Smooth muscle cell of the brain vasculature (primary cell): ENCODE measurements around the gene PLCL1.
"Not testable (repeated sequence)": the region's sequence is repeated elsewhere in the genome, so short reads cannot be mapped to it uniquely, and the experiment has no call there.

Experiments used
- DNase-seq: peaks from one replicate; pipeline ENCODE4 v3.0.0-alpha.2; 2012; ENCODE audit warnings: low read depth, low spot score

The PLCL1 gene

GRCh38 chr2:197997083-197997541, 192.7 kb downstream of the PLCL1 start:
- no peak for DNase-seq

- no peak for DNase-seq
These were observed 194.3 kb downstream of the PLCL1 start for GRCh38 chr2:197998702-197999101.

- no peak for DNase-seq
These were observed 196.0 kb downstream of the PLCL1 start for GRCh38 chr2:198000417-198000816.

GRCh38 chr2:198004173-198004572, 199.8 kb downstream of the PLCL1 start:
- DNase-seq: no peak

GRCh38 chr2:198004921-198005829, 200.8 kb downstream of the PLCL1 start:
- no peak for DNase-seq

- no peak for DNase-seq
These were observed 202.3 kb downstream of the PLCL1 start for GRCh38 chr2:198006733-198007132.

- DNase-seq: no peak
These were observed 203.8 kb downstream of the PLCL1 start for GRCh38 chr2:198008230-198008629.

- DNase-seq: no peak
These were observed 207.6 kb downstream of the PLCL1 start for GRCh38 chr2:198012025-198012424.

- no peak for DNase-seq
These were observed 211.8 kb downstream of the PLCL1 start for GRCh38 chr2:198016243-198016642.

GRCh38 chr2:198017068-198017467, 212.7 kb downstream of the PLCL1 start:
- no peak for DNase-seq

GRCh38 chr2:198028955-198029354, 224.6 kb downstream of the PLCL1 start:
- DNase-seq: no peak

GRCh38 chr2:198029576-198029975, 225.2 kb downstream of the PLCL1 start:
- DNase-seq: not testable (repeated sequence)

GRCh38 chr2:198033626-198034025, 229.2 kb downstream of the PLCL1 start:
- DNase-seq: no peak

GRCh38 chr2:198036029-198036879, 231.9 kb downstream of the PLCL1 start:
- no peak for DNase-seq

- no peak for DNase-seq
These were observed 236.4 kb downstream of the PLCL1 start for GRCh38 chr2:198040835-198041234.

- no peak for DNase-seq
These were observed 237.8 kb downstream of the PLCL1 start for GRCh38 chr2:198042189-198042588.

GRCh38 chr2:198044777-198045176, 240.4 kb downstream of the PLCL1 start:
- no peak for DNase-seq

- no peak for DNase-seq
These were observed 240.8 kb downstream of the PLCL1 start for GRCh38 chr2:198045227-198045626.

- no peak for DNase-seq
These were observed 248.3 kb downstream of the PLCL1 start for GRCh38 chr2:198052741-198053140.

GRCh38 chr2:198053148-198053547, 248.8 kb downstream of the PLCL1 start:
- DNase-seq: no peak

- DNase-seq: no peak
These were observed 249.4 kb downstream of the PLCL1 start for GRCh38 chr2:198053776-198054175.

GRCh38 chr2:198054299-198054698, 249.9 kb downstream of the PLCL1 start:
- DNase-seq: peak; percentile 1
